GM18861 (cell line): ENCODE measurements around the gene NQO1.
"Not testable (repeated sequence)": the region's sequence is repeated elsewhere in the genome, so short reads cannot be mapped to it uniquely, and the experiment has no call there.

Experiments
- ATAC-seq: cut with Tn5 transposase; IDR thresholded peaks from one replicate; pipeline ENCODE4 v1.9.1; 2021; ENCODE audit not compliant: unreplicated experiment

NQO1 gene

DNA sequence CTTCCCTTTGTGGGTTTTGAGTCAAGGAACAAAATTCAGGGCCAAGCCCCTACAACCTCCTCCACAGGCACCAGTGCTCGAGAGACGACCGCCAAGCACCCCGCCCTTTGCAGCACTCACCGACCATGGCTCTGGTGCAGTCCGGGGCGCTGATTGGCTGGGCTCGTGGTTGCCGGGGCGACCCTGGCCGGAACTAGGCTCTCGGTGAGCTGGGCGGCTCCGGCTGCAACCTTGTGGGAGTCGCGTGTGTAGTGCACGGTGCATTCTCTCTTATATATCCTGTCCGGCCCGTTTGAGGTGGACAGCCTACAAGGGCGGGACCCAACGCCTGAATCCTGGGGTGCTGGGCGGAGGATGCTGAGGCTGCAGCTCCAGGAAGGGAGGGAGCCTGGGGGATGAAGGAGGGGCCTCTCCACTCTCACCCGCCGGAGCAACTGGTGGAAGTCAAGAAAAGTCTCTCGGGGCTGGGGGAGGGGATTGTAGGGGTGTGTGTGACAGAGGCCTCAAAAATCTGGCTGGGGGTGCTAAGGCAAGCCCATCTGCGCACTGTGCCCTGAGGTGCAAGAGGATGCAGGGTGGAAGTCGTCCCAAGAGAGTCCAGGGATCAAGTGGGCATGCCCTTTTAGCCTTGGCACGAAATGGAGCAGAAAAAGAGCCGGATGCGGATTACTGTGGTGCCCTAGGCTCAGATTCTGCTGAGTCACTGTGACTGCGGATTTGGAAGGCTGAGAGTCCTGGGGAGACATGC is at the start of gene NQO1:
Gene NQO1 (minus strand): TSS at position 248 of the 748 bp plus-strand sequence. CDS start 121 bp downstream, at position 127.
- ATAC-seq = peak; percentile 89

DNA sequence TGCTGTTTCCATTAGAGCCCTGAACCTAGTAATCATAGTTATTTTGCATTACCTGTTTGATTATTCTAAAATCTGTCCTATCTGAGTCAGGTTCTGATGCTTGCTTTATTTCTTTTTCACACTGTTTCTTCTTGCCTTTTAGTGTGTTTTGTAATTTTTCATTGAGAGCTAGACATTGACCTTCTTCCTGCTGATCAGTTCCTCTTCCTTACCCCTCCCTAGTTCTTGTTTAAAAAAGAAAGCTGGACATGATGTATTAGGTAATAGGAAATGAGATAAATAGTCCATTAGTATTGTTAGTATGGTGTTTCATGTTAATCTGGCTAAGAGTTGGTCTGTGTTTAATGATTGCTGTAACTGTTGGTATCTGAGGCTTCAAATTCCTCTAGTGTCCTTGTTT is 49.2 kb upstream of the NQO1 start:
- no peak for ATAC-seq

DNA sequence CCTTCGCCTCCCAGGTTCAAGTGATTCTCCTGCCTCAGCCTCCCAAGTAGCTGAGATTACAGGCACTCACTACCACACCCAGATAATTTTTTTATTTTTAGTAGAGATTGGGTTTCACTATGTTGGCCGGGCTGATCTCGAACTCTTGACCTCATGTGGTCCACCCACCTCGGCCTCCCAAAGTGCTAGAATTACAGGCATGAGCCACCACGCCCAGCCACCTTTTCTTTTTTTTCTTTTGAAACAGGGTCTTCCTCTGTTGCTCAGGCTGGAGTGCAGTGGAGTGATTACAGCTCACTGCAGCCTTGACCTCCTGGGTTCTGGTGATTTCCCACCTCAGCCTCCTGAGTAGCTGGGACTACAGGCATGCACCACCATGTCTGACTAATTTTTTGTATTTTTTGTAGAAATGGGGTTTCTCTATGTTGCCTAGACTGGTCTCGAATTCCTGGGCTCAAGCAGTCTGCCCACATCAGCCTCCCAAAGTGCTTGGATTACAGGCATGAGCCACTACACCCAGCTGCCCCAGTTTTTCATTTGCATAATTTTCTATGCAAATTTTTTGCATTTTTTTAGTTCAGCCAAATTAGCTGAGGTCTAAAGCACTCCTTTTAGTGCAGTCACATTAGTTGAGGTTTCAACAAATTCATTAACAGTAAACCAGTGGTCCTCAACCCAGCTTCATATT is 47.0 kb upstream of the NQO1 start:
- peak; percentile 50 for ATAC-seq

GRCh38 chr16:69771651-69771967 is 45.2 kb upstream of the NQO1 start:
- ATAC-seq = no peak

DNA sequence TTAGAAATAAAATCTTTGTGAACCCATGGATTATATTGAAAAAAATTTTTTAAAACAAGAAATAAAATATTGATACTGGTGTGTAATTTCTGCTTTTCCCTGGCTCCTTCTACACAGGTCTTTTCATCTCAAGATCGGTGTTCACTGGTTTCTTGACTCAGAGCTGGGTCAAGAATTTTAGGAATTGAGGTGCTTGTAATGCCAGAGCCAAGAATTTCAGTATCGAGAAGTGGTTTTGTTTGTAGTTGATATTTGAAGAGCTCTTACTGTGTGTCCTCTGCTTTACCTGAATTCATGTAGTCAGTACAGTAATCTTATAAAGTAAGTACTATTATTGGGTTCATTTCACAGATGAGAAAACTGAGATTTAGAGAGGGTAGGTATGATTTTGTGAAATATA is 43.0 kb upstream of the NQO1 start:
- ATAC-seq = no peak

GRCh38 chr16:69768666-69769065 is 42.3 kb upstream of the NQO1 start:
- no peak for ATAC-seq

GRCh38 chr16:69767459-69768229 is 41.3 kb upstream of the NQO1 start:
- no peak for ATAC-seq

- no peak for ATAC-seq
These were observed 37.2 kb upstream of the NQO1 start for GRCh38 chr16:69763599-69763942.

- peak; percentile 28 for ATAC-seq
These were observed 36.6 kb upstream of the NQO1 start for GRCh38 chr16:69762814-69763598.

DNA sequence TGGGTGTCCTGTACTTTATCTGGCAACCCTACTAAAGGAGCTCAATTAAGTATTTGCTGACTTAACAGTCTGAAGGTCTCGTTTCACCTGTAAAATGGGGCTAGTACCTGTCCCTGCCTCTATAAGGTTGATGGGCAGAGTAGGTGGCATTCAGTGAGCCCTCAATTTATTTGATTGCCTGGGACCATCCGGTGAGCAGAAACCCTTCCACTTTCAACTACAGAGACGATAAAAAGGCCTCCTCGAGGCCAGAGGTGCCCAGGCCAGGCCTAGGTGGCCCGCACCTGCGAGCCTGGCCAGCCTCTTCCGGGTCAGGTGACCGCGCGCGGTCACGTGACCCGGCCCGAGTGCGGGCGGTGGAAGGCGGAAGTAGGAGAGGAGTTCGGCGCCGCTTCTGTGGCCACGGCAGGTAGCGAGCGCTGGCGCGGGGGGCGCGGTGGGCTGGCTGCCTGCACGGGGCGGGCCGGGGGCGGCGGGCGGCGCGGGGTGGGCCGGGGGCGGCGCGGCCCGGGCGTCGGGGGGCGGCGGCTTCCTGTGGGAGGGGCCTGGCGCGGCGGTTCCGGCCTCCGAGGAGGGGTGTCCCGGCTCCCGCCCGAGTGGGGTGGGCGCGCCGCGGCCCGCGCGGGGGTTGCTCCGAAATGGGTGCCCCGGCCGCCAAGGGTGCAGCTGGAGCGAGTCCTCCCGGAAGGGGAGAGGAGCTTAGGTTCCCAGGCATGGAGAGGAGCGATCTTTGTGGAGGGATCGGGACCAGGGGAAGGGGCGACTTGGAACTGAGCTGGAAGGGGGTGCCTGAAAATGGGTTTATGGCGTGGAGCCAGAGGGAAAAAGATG is 35.8 kb upstream of the NQO1 start, which contains the start of gene WWP2:
Gene WWP2 (plus strand): TSS at position 350 of the 831 bp plus-strand sequence. CDS start 24,679 bp downstream, outside the sequence.
- peak; percentile 53 for ATAC-seq

DNA sequence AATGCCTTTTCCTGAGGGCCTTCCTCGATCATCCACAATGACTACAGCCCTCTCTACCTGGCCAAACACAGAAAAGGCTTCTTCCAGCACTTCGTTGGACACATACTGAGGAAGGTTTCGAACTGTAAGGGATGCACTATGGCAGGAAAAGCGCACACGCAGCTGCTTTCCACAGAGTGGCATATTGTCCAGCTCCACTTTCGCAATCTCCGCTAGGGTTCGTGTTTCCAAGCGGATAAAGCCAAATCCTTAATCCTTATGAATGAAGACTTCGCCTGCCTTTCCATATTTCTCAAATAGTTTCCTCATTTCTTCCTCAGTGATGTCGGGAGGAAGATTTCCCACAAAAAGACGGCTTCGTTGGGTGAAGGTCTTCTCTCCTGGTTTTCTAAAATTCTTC is 31.0 kb upstream of the NQO1 start:
- not testable (repeated sequence) for ATAC-seq

DNA sequence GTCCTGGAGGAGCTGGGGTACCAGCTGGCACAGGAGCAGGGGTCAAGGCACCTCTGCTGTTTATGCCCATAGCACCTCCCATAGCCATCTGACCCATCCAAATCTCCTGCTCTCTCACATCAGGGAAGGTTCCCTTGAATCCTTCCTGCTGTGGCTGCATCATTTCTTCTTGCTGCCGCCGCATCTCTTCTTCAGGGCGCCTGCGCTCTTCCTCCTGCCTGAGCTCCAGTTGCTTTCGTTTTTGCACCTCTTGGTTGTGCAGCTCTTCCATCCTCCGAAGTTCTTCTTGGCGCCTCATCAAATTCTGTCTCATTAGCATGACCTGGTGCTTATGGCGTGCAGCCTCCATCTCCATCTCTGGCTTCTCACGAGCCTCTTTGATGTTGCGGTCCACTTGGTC is 30.3 kb upstream of the NQO1 start:
- no peak for ATAC-seq

- ATAC-seq = peak; percentile 91
These were observed 28.3 kb upstream of the NQO1 start, which contains the start of gene NOB1 for GRCh38 chr16:69754469-69755310. TSS of gene NOB1 (minus strand) at chr16:69754926. CDS start at chr16:69754910, 16 bp downstream.

DNA sequence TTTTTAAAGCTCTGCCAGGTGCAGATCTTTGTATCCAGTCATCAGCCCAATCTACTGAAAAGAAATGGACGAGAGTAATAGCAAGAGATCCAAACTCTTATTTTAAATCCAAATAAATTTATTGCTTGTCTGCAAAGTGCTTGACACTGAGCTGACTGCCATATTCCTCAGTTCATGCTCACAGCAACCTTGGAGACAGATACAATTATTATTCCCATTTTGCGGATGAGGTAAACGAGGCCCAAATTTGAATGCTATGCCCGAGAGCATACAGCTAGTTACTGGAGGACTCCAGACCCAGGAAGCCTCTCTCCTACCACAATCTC is 27.7 kb upstream of the NQO1 start:
- no peak for ATAC-seq

GRCh38 chr16:69748694-69749345 is 22.5 kb upstream of the NQO1 start:
- ATAC-seq = no peak

- no peak for ATAC-seq
These were observed 20.8 kb upstream of the NQO1 start for GRCh38 chr16:69747115-69747514.

DNA sequence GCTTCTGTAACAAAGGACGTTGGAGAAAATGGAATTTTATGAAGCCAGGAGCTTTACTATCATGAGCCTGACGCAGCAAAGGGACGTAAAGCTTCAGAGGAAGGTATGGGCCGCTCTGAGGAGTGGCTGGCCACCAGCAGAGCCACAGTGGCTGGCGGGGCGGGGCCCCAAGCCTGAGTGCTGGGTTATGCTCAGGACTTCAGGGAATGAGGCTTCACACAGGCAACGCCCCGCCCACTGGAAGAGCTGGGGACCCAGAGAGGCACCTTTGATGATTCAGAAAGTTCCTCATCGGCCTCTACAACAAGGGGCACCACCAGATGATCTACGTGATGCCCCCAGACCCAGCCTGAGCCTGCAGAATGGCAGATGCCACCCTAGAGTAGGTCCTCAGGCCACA is 19.6 kb upstream of the NQO1 start:
- ATAC-seq = no peak

- ATAC-seq = no peak
These were observed 18.9 kb upstream of the NQO1 start for GRCh38 chr16:69745232-69745612.
